GM12865 (cell line): ENCODE measurements around the gene KRTAP1-3.
"Not testable (repeated sequence)": the region's sequence is repeated elsewhere in the genome, so short reads cannot be mapped to it uniquely, and the experiment has no call there.

Experiments
- DNase-seq: peaks from one replicate; pipeline ENCODE4 v3.0.0; 2010; ENCODE audit warnings: low read depth
- H3K4me3 ChIP-seq: 2 replicates; pipeline ENCODE4 v1.5.1; 2011; ENCODE audit warnings: mild to moderate bottlenecking, low read depth, low read length, control low read depth
- CTCF ChIP-seq: IDR thresholded peaks from 2 replicates; pipeline ENCODE4 v1.5.1; 2011; ENCODE audit warnings: low read length, control low read depth, low read depth, inconsistent platforms; ENCODE audit not compliant: insufficient read depth; ENCODE audit errors: missing control alignments

The KRTAP1-3 gene

DNA sequence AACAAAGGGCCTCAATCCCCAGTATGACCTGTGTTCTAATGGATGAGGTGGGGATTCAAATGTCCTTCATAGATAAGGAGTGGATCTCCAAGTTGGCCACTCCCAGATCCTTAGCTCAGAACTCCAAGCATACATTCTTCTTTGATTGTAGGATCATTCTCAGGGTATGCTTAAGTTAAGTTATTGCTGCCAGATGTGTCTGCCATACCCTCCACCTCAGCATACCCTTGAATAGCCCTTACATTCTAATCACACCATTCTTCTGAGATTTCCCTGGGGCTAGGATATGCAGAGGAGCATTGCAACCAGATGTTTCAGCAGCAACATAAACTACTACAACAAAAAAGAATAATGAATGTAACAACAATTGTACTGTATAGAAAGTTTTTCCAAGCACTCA is 32.6 kb upstream of the KRTAP1-3 start:
- no peak overlapping the region for H3K4me3 ChIP-seq
- no peak for TF ChIP-seq CTCF
- no peak for DNase-seq

GRCh38 chr17:41065829-41066624 is 31.4 kb upstream of the KRTAP1-3 start, which contains the start of gene KRTAP2-4:
KRTAP2-4 (minus strand) TSS chr17:41065879; CDS start chr17:41065845, 34 bp downstream.
- no peak within 1 kb of the TSS for H3K4me3 ChIP-seq
- TF ChIP-seq CTCF, result no peak
- no peak for DNase-seq

DNA sequence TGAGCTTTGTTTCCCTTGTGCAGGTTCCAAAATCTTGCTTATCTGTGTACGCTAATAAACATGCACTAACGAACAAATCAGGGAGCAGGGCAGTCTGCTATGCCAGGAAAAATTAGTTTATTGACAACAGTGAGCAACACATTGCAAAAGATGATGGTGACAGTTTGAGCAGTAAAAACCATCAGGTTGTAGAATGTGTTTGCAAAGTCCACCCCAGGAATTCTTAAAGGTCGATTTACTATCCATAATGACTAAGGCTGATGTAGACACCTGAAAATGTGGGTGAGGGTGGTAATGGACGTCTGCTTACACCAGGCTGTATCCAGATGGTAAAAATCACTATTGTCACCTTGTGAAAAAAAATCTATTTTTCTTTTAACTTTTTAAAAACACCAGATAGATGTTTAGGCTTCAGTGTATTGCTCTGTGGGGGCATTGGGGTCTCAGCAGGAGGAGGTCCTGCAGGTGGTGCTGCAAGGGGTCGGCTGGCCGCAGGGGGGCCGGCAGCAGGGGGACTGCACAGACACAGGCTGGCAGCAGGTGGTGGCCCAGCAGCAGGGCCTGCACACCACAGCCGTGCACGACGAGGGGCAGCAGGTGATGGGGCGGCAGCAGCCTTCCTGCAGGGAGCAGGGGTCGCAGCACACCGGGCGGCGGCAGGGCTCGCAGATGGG is 30.5 kb upstream of the KRTAP1-3 start:
- not testable (repeated sequence) for H3K4me3 ChIP-seq, DNase-seq

GRCh38 chr17:41064301-41064700 is 29.6 kb upstream of the KRTAP1-3 start:
- DNase-seq, result no peak
- TF ChIP-seq CTCF, result no peak

DNA sequence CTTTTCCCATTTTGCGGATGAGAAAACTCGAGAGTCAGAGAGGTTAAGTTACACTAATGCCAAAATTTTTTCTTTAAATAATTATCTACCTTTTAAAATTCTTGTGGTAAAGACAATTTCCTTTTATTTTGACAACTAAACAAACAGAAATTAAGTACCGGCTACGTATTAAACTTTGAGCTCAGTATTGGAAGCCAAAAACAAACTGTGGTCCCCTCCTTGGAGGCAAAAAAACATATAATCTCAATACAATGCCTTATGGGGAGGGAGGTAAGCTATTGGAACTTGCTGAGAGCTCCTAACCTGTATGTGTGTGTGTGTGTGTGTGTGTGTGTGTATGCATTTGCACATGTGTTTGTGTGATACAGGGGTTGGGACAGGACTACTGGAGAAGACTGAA is 28.8 kb upstream of the KRTAP1-3 start:
- no peak for TF ChIP-seq CTCF
- no peak for DNase-seq
- no peak overlapping the region for H3K4me3 ChIP-seq

More at GRCh38 chr17:41064301-41064700, 29.6 kb upstream of the KRTAP1-3 start:
- no peak overlapping the region for H3K4me3 ChIP-seq

- DNase-seq, result no peak
- TF ChIP-seq CTCF, result no peak
- H3K4me3 ChIP-seq, result no peak overlapping the region
Measured at GRCh38 chr17:41061964-41062363, 27.3 kb upstream of the KRTAP1-3 start.

DNA sequence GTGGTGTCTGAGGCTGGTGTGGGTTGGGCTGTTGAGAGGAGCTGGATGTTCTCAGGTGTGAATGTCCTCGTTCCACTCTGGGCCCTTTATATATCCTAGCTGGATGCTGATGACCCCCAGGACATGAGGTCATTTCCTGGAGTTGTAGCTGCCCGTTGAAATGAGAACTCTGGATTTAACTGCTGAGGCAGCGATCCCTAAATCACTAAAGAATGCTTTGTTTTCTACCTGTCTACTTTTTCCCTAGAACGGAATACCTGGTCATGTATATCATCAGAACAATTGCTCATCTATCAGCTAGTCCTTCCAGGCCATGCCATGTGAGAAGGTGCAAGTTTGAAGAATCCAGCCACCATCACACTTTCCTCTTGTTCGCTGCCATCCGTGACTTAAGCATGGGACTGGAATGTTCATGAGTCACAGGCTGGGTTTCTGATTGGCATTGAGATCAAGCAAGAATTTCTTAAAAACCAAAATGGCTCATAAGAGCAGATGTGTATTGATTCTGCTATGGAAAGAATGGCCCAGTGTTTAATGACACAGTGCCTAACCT is 25.5 kb upstream of the KRTAP1-3 start, which contains the start of gene KRTAP2-3:
Gene KRTAP2-3, minus strand, starts transcription at position 63 of the 553 bp plus-strand sequence. CDS start 64 bp downstream, outside the sequence.
- no peak for DNase-seq
- no peak within 1 kb of the TSS for H3K4me3 ChIP-seq
- TF ChIP-seq CTCF, result no peak

DNA sequence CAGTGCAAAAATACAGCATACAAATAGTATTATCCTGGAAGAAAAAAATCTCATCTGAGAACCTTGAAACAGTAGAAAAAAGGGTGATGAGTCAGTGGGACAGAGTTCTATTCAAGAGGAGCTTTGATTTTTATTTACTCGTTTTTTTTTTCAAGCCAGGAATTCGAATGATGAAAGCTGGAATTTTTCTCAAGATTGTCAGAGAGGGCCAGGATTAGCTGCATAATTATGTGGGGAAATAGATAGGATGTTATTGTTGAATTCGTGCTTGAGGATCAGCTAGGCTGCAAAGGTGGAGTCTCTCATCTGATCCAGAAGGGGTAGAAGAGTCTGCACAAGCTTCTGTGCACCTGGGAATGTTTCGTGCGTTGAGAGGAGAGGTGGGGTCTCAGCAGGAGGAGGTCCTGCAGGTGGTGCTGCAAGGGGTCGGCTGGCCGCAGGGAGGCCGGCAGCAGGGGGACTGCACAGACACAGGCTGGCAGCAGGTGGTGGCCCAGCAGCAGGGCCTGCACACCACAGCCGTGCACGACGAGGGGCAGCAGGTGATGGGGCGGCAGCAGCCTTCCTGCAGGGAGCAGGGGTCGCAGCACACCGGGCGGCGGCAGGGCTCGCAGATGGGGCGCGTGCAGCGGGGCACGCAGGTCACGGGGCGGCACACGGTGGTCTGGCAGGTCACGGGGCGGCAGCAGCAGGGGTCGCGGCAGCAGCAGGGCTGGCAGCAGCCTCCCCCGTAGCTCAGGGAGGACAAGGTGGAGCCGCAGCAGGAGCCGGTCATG is 24.8 kb upstream of the KRTAP1-3 start:
- not testable (repeated sequence) for H3K4me3 ChIP-seq, DNase-seq
